Stimulated activated naive CD8-positive, alpha-beta T cell treated with anti-CD3 and anti-CD28 coated beads, Interleukin-15, Interleukin-2, amounts not matched to agents 100 ng/mL and 50 ng/mL, for 24 hours (primary cell): ENCODE results near the gene QPRT.
"Not testable (repeated sequence)": the region's sequence is repeated elsewhere in the genome, so short reads cannot be mapped to it uniquely, and the experiment has no call there.

ENCODE experiments used
- H3K27ac Mint-ChIP-seq: one replicate; pipeline ENCODE4 v1.8.0; 2021; ENCODE audit warnings: mild to moderate bottlenecking, mixed read lengths
- H3K27me3 Mint-ChIP-seq: one replicate; pipeline ENCODE4 v1.8.0; 2021; ENCODE audit warnings: mixed read lengths
- H3K36me3 Mint-ChIP-seq: one replicate; pipeline ENCODE4 v1.8.0; 2021; ENCODE audit warnings: low read depth, mixed read lengths
- H3K4me1 Mint-ChIP-seq: one replicate; pipeline ENCODE4 v1.8.0; 2021; ENCODE audit warnings: low read depth, mixed read lengths
- H3K4me3 Mint-ChIP-seq: one replicate; pipeline ENCODE4 v1.8.0; 2021; ENCODE audit warnings: mild to moderate bottlenecking, mixed read lengths
- H3K9me3 Mint-ChIP-seq: one replicate; pipeline ENCODE4 v1.8.0; 2021; ENCODE audit warnings: mixed read lengths

QPRT gene

DNA sequence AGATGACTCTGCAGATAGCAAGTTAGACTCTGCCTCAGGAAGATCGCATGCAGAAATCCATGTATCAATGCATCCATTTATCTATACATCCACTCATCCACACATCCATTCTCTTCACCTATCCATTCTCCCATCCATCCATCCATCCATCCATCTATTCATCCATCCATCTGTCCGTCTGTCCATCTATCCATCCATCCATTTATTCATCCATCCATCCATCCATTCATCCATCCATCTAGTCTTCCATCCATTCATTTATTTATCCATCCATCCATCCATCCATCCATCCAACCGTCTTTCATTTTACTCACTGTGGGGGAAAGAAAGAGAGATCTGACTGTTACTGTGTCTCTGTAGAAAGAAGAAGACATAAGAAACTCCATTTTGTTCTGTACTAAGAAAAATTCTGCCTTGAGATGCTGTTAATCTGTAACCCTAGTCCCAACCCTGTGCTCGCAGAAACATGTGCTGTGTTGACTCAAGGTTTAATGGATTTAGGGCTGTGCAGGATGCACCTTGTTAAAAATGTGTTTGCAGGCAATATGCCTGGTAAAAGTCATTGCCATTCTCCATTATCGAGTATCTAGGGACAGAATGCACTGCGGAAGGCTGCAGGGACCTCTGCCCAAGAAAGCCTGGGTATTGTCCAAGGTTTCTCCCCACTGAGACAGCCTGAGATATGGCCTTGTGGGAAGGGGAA, 61.1 kb downstream of the QPRT start:
- peaks cover 84% of the 10 kb centered on the region for H3K4me1 Mint-ChIP-seq
- not testable (repeated sequence) for H3K4me3 Mint-ChIP-seq

DNA sequence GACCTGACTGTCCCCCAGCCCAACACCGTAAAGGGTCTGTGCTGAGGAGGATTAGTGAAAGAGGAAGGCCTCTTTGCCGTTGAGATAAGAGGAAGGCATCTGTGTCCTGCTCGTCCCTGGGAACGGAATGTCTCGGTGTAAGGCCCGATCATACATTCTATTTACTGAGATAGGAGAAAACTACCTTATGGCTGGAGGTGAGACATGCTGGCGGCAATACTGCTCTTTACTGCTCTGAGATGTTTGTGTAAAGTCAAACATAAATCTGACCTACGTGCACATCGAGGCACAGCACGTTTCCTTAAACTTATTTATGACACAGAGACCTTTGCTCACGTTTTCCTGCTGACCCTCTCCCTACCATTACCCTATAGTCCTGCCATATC, 61.6 kb downstream of the QPRT start:
- not testable (repeated sequence) for H3K9me3 Mint-ChIP-seq, H3K27me3 Mint-ChIP-seq, H3K27ac Mint-ChIP-seq, H3K4me3 Mint-ChIP-seq
- H3K4me1 Mint-ChIP-seq: peaks cover 89% of the 10 kb centered on the region
- H3K36me3 Mint-ChIP-seq: peaks cover 23% of the 10 kb centered on the region

More for the DNA sequence above, 61.1 kb downstream of the QPRT start:
- H3K27ac Mint-ChIP-seq: peak overlapping the region; percentile 32
- H3K27me3 Mint-ChIP-seq, H3K9me3 Mint-ChIP-seq: not testable (repeated sequence)
- peaks cover 22% of the 10 kb centered on the region for H3K36me3 Mint-ChIP-seq

DNA sequence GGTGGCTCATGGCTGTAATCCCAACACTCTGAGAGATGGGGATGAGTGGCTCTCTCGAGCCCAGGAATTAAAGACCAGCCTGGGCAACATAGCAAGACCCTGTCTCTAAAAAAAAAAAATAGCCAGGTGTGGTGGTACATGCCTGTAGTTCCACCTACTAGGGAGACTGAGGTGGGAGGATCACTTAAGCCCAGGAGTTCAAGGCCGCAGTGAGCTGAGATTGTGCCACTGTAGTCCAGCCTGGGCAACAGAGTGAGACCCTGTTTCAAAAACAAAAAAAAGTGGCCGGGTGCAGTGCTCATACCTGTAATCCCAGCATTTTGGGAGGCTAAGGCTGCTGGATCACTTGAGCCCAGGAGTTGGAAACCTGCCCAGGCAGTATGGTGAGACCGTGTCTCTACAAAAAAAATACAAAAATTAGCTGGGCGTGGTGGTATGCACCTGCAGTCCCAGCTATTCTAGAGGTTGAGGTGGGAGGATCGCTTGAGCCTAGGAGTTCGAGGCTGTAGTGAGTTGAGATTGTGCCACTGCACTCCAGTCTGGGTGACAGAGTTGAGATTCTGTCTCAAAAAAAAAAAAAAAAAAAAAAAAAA, 63.8 kb downstream of the QPRT start:
- Mint-ChIP-seq H3K27ac (peak overlapping the region; percentile 63), H3K4me3 (peak overlapping the region; percentile 97), H3K36me3 (peaks cover 27% of the 10 kb centered on the region), H3K27me3 (no peaks in the 10 kb centered on the region), H3K4me1 (peaks cover 94% of the 10 kb centered on the region), H3K9me3 (no peaks in the 10 kb centered on the region)

DNA sequence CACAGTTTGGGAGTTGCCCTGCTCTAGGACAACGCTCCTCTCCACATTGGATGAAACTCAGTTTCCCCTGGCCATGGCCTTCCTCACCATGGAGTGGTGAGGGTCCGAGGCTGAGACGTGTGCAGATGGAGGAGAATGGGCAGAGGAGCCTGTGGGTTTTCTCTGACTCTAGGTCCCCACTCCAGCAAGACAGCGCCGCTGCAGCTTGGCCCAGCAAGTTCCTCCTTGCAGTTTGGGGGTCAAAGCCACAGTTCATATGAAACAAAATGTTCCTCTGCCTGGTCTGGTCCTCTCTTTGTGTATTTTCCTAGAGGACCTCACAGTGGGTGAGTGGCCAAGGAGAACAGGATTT, 64.5 kb downstream of the QPRT start:
- Mint-ChIP-seq H3K9me3 (no peaks in the 10 kb centered on the region), H3K4me1 (peaks cover 90% of the 10 kb centered on the region), H3K36me3 (peaks cover 27% of the 10 kb centered on the region), H3K27me3 (no peaks in the 10 kb centered on the region), H3K27ac (peak overlapping the region; percentile 65), H3K4me3 (peak overlapping the region; percentile 97)

DNA sequence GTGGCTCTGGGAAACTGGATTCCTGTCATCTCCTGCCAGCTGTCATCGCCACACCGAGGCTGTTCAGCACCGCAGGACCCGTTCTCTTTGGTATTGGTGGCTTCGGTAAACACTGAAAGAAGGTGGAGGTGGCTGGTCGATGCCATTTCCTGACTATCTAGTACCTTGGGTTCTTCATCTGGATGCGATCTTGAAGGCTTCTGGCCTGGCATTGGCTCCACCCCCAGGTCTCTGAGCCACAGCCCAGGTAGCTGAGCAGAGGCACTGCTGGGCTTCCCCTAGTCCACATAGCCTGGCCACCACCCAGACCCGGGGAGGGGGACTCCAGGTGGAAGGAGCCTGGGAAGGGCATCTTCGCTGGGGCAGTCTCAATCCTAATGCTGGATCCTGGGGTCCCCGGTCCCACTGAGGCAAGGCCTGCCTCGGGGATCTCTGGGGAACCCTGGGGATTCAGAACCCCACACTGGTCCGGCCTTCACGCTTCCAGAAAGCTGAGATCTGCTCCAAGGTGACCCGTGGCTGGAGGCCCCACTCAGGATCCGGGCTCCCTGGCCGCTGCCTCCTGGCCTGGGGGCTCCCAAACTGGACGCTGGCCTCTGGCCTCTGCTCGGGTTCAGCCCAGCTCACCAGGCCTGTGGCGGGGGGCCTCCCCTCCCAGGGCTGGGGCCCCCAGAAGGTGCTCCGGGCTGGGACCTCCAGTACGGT, 65.0 kb downstream of the QPRT start:
- Mint-ChIP-seq H3K27ac (peak overlapping the region; percentile 65), H3K36me3 (peaks cover 30% of the 10 kb centered on the region), H3K27me3 (no peaks in the 10 kb centered on the region), H3K9me3 (no peaks in the 10 kb centered on the region), H3K4me1 (peaks cover 87% of the 10 kb centered on the region), H3K4me3 (peak overlapping the region; percentile 97)

DNA sequence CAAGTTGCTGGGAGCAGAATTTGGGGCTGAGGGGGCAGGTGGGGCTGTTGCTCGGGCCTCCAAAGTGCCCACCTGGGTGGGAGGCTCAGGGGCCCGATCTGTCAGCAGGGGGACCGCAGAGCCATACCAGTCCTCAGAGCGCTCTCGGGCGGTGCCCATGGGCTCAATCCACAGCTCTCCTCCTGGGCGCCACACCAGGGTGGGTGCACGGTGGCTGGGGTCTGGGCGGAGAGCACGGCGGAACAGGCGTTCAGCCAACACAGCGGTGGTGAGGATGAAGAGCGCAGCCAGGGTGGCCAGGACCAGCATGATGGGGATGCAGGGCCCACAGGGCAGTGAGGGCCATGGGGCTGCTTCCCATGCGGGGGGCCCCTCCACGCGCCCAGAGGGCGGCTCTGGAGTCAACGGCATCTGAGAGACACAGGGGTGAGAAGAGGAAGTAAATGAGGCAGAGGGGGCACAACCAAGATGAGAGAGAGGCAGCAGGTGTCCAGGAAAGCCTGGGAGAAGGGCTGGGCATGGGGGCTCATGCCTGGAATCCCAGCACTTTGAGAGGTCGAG, 65.6 kb downstream of the QPRT start:
- H3K4me3 Mint-ChIP-seq: peak overlapping the region; percentile 97
- H3K36me3 Mint-ChIP-seq: peaks cover 32% of the 10 kb centered on the region
- H3K4me1 Mint-ChIP-seq: peaks cover 84% of the 10 kb centered on the region
- no peaks in the 10 kb centered on the region for H3K9me3 Mint-ChIP-seq
- H3K27me3 Mint-ChIP-seq: no peaks in the 10 kb centered on the region
- peak overlapping the region; percentile 99 for H3K27ac Mint-ChIP-seq

DNA sequence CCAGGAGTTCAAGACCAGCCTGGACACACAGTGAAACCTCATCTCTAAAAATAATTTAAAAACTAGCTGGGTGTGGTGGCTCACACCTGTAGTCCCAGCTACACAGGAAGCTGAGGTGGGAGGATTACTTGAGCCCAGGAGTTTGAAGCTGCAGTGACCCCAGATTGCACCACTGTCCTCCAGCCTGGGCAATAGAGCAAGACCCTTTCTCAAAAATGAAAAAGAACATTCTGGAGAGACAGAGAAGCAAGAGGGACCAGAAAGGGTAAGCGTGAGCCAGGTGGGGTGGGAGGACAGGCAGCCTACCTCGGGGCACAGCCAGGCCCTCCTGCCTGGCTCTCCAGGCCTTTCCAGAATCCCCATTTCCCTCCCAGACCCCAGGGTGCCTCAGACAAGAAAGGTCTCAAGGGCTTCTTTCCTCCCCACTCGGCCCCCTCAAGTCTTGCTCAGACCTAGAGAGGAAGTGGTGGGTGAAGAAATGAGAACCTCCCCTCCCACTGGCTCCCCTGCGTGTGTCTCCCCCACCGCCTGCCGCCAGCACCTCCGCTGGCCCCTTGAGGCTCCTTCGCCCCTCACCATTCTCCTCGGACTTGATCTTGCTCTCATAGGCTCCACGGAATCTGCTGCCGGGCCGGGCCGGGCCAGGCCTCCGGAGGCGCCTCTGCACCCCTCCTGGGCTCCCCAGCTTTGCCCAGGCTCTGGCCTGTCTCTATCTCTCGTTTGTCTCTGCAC, 66.3 kb downstream of the QPRT start:
- Mint-ChIP-seq H3K4me1 (peaks cover 77% of the 10 kb centered on the region), H3K9me3 (no peaks in the 10 kb centered on the region), H3K27me3 (no peaks in the 10 kb centered on the region), H3K36me3 (peaks cover 32% of the 10 kb centered on the region), H3K27ac (peak overlapping the region; percentile 99), H3K4me3 (peak overlapping the region; percentile 97)

DNA sequence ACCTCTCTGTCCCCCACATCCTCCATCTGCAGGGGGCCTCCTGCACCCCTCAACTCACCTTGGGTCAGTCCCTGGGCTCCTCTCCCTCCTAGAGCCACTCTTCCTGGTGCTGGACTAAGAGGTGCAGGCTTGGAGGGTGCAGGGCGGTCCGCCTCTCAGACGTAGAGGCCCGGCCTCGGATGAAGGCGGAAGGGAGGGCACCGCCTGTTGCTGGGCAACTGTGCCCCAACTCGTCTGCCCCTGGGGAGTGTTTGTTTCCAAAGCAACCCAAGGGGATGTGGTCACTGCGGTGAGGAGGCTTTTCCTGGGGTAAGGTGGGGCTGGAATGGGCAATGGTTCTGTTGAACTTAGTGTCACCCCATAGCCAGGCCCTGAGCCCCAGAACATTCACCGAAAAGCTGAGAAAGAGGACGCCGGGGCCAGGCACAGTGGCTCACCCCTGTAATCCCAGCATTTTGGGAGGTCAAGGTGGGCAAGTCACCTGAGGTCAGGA, 66.9 kb downstream of the QPRT start, which contains the start of gene C16orf54:
Gene C16orf54 (minus strand): TSS at position 138 of the 493 bp plus-strand sequence. CDS start 1,039 bp downstream, outside the sequence.
- Mint-ChIP-seq H3K9me3 (no peaks in the 10 kb centered on the region), H3K36me3 (peaks cover 32% of the 10 kb centered on the region), H3K27me3 (no peaks in the 10 kb centered on the region), H3K4me1 (peaks cover 71% of the 10 kb centered on the region), H3K4me3 (peak within 1 kb of the TSS; percentile 97), H3K27ac (peak within 1 kb of the TSS; percentile 99)

DNA sequence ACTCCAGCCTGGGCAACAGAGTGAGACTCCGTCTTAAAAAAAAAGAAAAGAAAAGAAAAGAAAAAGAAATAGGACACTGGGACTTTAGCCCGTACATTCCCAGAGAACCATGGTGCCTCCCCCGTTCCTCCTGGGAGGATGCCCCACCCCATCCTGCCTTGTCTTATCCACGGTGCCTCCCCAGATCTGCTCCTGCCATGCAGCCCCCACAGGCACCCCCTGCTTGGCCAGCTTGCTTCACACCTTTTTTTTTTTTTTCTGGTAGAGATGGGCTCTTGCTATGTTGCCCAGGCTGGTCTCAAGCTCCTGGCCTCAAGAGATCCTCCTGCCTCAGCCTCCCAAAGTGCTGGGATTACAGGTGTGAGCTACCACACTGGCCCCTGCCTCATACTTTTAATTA, 67.5 kb downstream of the QPRT start:
- not testable (repeated sequence) for H3K9me3 Mint-ChIP-seq, H3K27me3 Mint-ChIP-seq
- Mint-ChIP-seq H3K27ac (peak overlapping the region; percentile 99), H3K4me3 (peak overlapping the region; percentile 97), H3K36me3 (peaks cover 32% of the 10 kb centered on the region), H3K4me1 (peaks cover 65% of the 10 kb centered on the region)
